H1 (cell line): Measurements from ENCODE around the gene CD300A. TPM values are rescaled to one million over a fixed set of nuclear protein-coding genes. Genes with fewer than 3 reads are reported as not detected.

Experiments
- BACH1 ChIP-seq: IDR thresholded peaks from 2 replicates; pipeline ENCODE4 v1.6.1; 2012; ENCODE audit warnings: low read length, improper control_type of control experiment
- polyA plus RNA-seq, 7 experiments: library from polyadenylated mRNA; depleted of rRNA in 3 of 7; stranded (reverse) in 5 of 7; unstranded in 2 of 7; fragments of >200 nt in 5 of 7; fragments of 200-250 nt in 2 of 7; gene quantifications; 1 replicate in 5 of 7; 2 replicates in 1 of 7; 4 replicates in 1 of 7; pipeline versions ENCODE4 v1.2.1 to v1.2.3, GENCODE V29; 2011 to 2013; ENCODE audit warnings: missing spikeins in 2 of 7, mixed read lengths in 2 of 7
- total RNA-seq: library from RNA; stranded (reverse); fragmentation: NEBNext Ultra II Directional; extraction: Animal tissue kit (Norgen Biotek cat#: 25700); gene quantifications from 2 replicates; pipeline ENCODE4 v1.2.1, GENCODE V29; 2021

Gene CD300A
- total and polyA plus RNA-seq, 2 of the 8 experiments (the other 6 are each of a cell fraction or from before 2014, with no cell fraction given): 0.52 to 1.3 TPM

DNA sequence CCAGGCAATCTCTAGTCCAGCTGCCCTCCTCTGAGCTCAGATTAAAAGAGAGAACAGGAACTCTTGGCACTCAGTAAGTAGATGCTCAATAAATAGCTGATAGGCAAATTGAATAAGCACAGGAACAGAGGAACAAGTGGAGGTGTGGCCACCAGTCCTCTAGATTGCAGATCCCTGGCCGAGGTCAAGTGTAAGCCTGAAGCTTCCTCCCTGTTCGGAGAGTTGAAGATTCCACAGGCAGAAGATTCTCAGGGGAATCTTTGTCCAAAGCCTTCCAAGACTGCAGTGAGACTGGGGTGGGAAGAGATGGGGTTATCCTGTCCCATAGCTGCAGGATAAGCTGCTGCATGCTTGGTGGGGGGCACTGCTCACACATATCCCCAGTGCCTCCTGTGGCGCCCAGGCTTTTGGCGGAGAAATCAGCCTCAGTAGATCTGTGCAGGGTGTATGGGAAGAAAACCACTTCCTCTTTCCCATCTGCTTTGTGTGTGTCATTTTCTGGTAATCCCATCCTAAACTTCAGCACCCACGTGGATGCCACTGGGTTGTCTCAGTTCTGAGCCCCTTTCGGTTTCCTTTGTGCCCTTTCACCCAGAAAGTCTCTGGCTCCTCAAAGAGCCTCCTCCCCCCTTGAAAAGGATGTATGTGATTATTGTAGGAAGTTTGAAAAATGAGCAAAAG is 12.1 kb downstream of the CD300A start (continued):
- TF ChIP-seq BACH1: no peak
